Measurements from ENCODE around the gene CTNNA2. TPM values are rescaled to one million over a fixed set of nuclear protein-coding genes. Genes with fewer than 3 reads are reported as not detected.

Gene CTNNA2
- total RNA-seq, 1 donor from 2014 or later: not detected

DNA sequence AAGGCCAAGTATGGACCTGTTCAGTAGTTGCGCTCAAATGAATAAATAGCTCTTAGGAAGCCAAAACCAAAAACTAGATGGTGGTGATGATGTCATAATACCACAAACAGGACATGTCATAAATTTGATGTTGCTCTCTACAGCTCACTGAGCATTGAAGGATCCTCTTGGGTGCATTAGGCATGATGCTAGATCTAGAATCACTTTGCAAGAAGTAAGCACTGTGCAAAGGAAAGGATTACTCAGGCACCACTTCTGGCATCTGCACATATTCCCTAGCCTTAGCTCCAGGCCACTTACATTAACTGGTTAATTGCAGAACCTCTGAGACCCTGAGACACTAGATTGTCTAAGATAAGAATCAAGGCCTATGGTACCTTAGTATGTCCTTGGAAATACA, 733.7 kb downstream of the CTNNA2 start:
- DNase-seq (ENCODE audit: missing footprints) (no peak), ATAC-seq (no peak)
- intact Hi-C loops (cut with DNase I): no loop called here

DNA sequence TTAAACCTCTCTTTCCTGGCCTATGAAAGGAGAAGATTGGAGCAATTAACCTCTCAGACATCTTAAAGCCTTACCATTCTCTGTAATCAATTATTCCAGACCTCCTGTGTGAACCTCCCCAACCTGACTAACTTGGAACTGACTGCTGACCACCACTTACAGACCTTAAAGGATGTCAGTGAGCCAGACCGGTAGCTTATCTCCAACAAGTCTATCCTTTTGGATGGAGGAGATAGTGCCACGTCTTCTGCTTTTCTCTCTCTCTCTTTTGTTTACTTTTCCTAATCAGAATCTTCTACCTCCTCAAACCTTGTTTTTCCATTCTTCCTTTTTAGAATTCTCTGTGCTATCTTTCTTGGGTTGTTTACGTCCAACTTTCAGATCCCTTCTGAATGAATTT, 734.5 kb downstream of the CTNNA2 start:
- ATAC-seq: no peak

DNA sequence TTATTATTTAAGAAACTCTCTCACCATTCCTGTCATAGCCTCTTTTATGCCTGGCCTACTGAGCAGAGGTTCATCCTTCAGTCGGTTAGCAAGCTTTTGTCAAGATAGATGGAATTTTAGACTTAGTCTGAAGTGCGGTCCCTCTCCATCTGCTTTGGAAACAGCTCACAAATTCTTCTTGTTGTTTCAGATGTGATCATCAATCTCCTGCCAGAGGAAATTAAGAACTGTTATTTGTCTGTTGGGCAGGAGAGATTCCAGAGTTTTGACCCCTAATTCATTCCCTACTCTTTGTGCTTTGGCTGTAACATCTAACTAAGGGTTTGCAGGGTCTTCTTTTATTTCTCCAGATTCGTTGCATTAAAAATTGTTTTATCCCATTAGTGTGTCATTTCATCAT, 735.3 kb downstream of the CTNNA2 start:
- ATAC-seq (no peak), DNase-seq (ENCODE audit: missing footprints) (no peak)
- intact Hi-C loops (cut with DNase I): no loop called here

More for the DNA sequence above, 734.5 kb downstream of the CTNNA2 start:
- intact Hi-C loops (cut with DNase I): no loop called here
- no peak for DNase-seq (ENCODE audit: missing footprints)

DNA sequence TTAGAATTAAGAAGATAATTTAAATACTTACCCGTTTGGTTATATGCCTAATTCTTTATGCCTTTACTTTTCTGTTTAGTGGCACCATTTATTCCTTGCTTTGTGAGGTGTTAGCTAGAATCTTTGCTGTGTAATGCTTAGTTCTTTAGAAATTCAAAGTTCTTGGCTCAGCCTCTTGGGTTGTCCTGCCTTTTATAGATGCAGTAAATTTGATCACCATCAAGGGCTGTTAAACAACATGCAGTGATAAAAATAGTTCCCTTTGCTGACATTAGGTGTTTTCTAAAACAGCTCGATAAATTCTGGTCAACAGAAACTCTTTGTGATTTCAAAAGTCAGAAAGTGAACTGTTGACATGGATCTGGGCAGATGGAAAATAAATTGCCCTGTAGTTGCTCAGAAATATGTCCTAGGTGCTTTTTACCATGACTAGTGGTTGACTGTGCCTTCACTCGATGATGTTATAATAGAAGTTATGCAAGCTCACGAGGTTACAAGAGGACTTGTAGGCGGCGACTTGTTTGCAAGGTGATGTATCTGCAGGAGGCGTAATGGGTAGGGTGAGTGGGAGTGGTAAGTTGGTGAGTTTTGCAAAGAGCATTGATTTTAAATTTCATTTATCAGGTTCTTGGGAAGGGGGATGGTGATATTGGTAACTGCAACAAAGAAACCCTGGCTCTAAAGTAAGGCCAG, 739.6 kb downstream of the CTNNA2 start:
- ATAC-seq (no peak), DNase-seq (ENCODE audit: missing footprints) (no peak)
- intact Hi-C loops (cut with DNase I): no loop called here

DNA sequence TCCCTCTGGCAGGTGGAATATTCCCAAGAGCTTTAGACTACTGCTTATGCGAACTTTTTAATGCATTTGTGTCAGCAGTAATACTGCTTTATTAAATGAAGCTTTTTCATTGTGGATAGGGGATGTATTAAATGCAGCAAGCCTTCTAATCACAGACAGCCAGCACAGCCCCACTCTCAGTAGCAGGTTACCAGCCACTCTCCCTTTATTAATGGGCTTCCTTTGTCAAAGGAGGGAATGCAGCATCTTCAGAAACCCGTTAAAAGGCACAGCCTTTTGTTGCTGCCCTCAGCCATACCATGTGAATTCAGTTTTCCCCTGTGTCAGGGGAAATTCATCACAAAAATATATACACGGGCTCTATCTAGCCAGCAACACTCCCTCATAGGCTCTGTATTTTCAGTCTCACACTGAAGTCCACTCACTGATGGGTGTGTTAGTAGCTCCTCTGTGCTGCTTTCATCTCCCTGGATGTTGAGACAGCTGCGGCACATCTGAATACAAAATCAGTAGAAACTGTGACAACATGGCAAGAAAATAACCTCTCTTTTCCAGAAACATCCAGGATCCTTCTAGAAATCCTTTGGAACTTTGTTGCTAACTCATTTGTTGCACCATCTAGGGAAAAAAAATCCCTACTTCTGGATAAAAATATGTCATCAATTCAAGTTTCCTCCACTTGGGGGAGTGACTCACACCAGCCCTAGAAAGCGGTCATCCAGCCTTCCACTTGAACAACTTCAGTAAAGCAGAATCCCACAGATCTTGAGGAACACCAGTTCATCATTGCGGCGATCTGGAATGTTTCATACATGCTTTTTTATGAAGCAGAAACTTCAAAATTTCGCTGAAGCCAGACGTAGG, 743.3 kb downstream of the CTNNA2 start:
- no peak for DNase-seq (ENCODE audit: missing footprints)
- intact Hi-C loops (cut with DNase I): no loop called here
- no peak for ATAC-seq

- DNase-seq (ENCODE audit: missing footprints) (no peak), ATAC-seq (no peak)
- intact Hi-C loops (cut with DNase I): no loop called here
These were observed 743.9 kb downstream of the CTNNA2 start for GRCh38 chr2:80256782-80257167.

- ATAC-seq (no peak), DNase-seq (ENCODE audit: missing footprints) (no peak)
- intact Hi-C loops (cut with DNase I): no loop called here
These were observed 744.6 kb downstream of the CTNNA2 start for GRCh38 chr2:80257450-80257849.

DNA sequence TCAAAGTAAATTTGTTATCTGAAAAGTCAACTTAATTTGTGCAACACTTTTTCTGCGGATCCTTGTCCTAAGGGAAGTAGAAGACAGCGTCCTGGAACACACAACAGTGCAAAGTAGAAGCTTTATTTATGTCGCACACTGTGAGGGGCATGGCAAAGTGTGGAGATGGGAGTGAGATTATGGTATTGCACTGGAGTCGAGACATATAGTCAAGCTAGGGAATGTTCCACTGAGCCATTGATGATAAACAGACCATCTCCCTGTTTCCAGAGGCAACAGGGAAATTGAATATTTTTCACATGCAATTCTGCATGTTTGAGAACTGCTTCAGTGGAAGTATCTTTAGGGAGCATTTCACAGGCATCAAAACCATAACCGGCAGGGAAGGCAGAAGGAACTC, 745.5 kb downstream of the CTNNA2 start:
- no peak for ATAC-seq
- no peak for DNase-seq (ENCODE audit: missing footprints)
- intact Hi-C loops (cut with DNase I): no loop called here

GRCh38 chr2:80258793-80259192, 745.9 kb downstream of the CTNNA2 start:
- intact Hi-C loops (cut with DNase I): no loop called here
- DNase-seq (ENCODE audit: missing footprints): no peak
- ATAC-seq: no peak

DNA sequence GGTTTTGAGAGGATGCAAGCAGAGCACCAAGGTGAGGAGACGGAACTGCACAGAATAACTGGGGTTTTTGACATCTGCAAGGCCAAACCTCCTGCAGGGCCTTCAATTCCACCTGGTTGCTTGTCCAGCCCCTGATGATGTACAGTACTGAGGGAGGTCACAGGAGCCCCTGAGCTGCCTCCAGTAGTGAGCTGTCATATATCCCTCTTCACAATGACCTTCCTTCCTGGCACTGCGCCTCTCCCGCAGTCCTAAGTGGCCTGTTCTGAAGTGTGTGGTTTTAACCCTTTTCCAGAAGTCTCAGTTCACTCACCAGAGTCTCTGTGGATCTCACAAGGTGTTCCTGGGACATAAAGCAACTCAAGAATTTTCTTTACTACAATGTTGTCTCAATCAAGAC, 746.4 kb downstream of the CTNNA2 start:
- DNase-seq (ENCODE audit: missing footprints) (no peak), ATAC-seq (no peak)
- intact Hi-C loops (cut with DNase I): no loop called here

DNA sequence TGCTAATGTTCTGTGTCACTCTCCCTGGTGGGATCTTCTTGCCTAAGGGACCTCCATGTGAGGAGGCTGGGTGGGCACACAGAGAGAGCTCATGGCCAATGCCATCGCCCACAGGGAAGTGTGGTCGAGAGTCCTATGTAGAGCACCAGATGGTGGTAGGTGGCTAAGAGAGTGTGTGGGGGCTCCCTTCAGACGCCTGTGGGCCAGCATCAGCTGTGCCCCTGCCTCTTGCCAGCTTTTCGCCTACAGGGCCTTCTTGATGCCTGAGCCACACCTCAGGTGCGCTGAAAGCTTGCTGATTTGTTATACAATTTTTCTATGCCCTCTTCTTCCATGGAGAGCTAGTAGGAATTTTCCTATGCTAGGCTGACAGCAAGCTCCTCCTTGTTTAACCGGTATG, 753.4 kb downstream of the CTNNA2 start:
- intact Hi-C loops (cut with DNase I): no loop called here
- DNase-seq (ENCODE audit: missing footprints) (peak; percentile 31), ATAC-seq (no peak)

DNA sequence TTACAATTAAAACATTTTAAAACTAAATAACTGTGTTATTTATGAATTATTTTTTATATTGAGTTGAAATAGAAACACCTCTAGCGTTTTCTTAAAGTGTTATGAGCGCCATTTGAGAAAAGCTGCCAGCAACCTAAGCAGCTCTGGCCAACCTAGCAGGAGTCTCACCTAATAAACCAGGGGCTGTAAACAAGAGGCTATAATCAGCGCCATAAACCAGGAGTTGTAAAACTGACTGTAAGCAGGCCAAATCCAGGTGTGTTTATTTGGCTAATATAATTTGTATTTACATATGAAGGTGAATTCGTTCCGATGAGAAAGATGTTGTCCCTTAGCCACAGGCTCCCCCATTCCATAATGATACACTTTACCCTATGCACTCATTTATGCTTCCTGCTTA, 757.0 kb downstream of the CTNNA2 start:
- no peak for DNase-seq (ENCODE audit: missing footprints)
- no peak for ATAC-seq
- intact Hi-C loops (cut with DNase I): no loop called here

DNA sequence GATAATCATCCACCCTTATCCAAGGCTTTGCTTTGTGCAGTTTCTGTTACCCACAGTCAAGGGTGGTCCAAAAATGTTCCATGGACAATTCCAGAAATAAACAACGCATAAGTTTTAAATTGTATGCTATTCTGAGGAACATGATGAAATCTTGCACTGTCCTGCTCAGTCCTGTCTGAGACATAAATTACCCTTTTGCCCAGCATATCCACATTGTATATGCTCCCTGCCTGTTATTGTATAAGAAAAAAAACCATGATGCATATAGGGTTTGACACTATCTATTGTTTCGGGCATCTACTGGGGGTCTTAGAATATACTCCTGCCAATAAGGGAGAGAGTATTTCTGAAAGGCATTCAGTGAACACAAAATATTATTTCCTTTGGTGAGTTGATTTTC, 767.7 kb downstream of the CTNNA2 start:
- DNase-seq (ENCODE audit: missing footprints): no peak
- intact Hi-C loops (cut with DNase I): no loop called here
- ATAC-seq: no peak

- no peak for ATAC-seq
- intact Hi-C loops (cut with DNase I): no loop called here
These were observed 768.2 kb downstream of the CTNNA2 start for GRCh38 chr2:80281049-80281448.

DNA sequence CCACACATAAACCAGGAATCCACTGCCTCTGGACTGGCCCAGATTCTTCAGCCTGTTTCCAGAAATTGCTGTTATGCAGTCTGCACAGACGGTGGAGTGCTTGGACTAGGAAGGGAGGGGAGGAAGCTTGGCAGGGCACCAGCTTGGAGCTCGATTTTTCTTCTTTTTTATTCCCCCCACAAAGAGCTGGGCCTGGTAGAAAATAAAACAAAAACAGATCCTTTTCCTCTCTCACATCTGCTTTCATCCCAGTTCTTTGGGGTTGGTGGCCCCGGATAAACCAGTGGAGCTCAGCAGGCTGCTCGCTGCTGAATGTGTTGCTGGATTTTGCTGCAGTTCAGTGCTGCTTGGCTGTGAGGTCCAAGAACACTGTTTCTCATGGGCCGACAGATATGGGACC, 775.7 kb downstream of the CTNNA2 start:
- intact Hi-C loops (cut with DNase I): no loop called here
- ATAC-seq: no peak
- no peak for DNase-seq (ENCODE audit: missing footprints)

More at GRCh38 chr2:80281049-80281448, 768.2 kb downstream of the CTNNA2 start:
- DNase-seq (ENCODE audit: missing footprints): no peak

GRCh38 chr2:80291656-80292055, 778.8 kb downstream of the CTNNA2 start:
- ATAC-seq (no peak), DNase-seq (ENCODE audit: missing footprints) (no peak)
- intact Hi-C loops (cut with DNase I): no loop called here

DNA sequence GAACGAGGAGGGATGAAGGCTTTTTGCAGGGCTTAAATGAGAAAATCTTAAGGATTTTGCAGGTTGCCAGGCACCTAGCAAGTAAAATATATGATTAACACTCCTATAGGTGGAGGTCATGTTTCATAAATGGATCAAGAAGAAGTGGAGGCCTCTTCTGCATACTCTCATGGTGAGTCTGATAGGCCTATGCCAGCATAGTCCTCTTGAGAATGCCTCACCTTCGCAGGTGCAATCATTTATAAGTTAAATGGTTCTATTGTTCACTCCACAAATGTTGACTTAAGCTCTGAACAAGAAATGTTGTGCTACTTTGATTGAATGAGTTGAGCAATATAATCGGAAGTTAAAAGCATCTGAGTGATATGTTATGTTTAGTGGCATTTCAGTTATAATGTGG, 779.6 kb downstream of the CTNNA2 start:
- intact Hi-C loops (cut with DNase I): no loop called here
- DNase-seq (ENCODE audit: missing footprints): no peak
- no peak for ATAC-seq

- ATAC-seq (no peak), DNase-seq (ENCODE audit: missing footprints) (no peak)
- intact Hi-C loops (cut with DNase I): no loop called here
These were observed 780.2 kb downstream of the CTNNA2 start for GRCh38 chr2:80293039-80293438.

GRCh38 chr2:80298954-80299353, 786.1 kb downstream of the CTNNA2 start:
- DNase-seq (ENCODE audit: missing footprints) (no peak), ATAC-seq (no peak)
- intact Hi-C loops (cut with DNase I): no loop called here

GRCh38 chr2:80299661-80300060, 786.8 kb downstream of the CTNNA2 start:
- DNase-seq (ENCODE audit: missing footprints) (no peak), ATAC-seq (no peak)
- intact Hi-C loops (cut with DNase I): no loop called here
